Upper lobe of left lung (tissue), 4 donors: Measurements from ENCODE around the gene ZNG1B.
"Not testable (repeated sequence)": the region's sequence is repeated elsewhere in the genome, so short reads cannot be mapped to it uniquely, and the experiment has no call there.

Experiments
- CTCF ChIP-seq, 6 experiments: fragments of 450-650 bp in 4 of 6; fragments of 200-600 bp in 2 of 6; sonication (generic) in 2 of 6; IDR thresholded peaks; one replicate each; pipeline ENCODE4 v1.5.1; 2016 to 2019; ENCODE audit warnings: antibody characterized with exemption in 6 of 6
- EP300 ChIP-seq, 4 donors: sonication (generic); formaldehyde crosslinking; IDR thresholded peaks; one replicate each; pipeline ENCODE4 v1.5.1; 2017; ENCODE audit warnings: antibody characterized with exemption in 4 of 4, control low read depth in 2 of 4
- POLR2A ChIP-seq, 4 donors: fragments of 450-650 bp; IDR thresholded peaks; one replicate each; pipeline ENCODE4 v1.5.1; 2016 to 2017; ENCODE audit warnings: antibody characterized with exemption in 4 of 4, mild to moderate bottlenecking in 2 of 4

GRCh38 chr2:113431773-113432172 lies 5.7 kb upstream of the ZNG1B start:
- TF ChIP-seq CTCF, EP300, POLR2A (IDR thresholded peaks at IDR 0.05): not testable (repeated sequence)
